Osteoblast (primary cell): ENCODE measurements around the gene PFKP. TPM values are rescaled to one million over a fixed set of nuclear protein-coding genes. Genes with fewer than 3 reads are reported as not detected.

Experiments
- DNase-seq: peaks from one replicate; pipeline ENCODE4 v3.0.0; 2011; ENCODE audit warnings: low spot score, mixed read lengths; ENCODE audit not compliant: insufficient read length; ENCODE audit errors: missing footprints
- H2AFZ ChIP-seq: 2 replicates; pipeline ENCODE4 v1.6.0; 2011; ENCODE audit warnings: mild to moderate bottlenecking, low read length
- H3K27ac ChIP-seq: 2 replicates; pipeline ENCODE4 v1.5.1; 2011; ENCODE audit warnings: mild to moderate bottlenecking, low read depth, low read length, moderate library complexity
- H3K27me3 ChIP-seq: 2 replicates; pipeline ENCODE4 v1.6.0; 2012; ENCODE audit warnings: mild to moderate bottlenecking, control low read depth, inconsistent platforms, low read length, moderate library complexity; ENCODE audit not compliant: insufficient read depth
- H3K36me3 ChIP-seq: 2 replicates; pipeline ENCODE4 v1.5.1; 2011; ENCODE audit warnings: mild to moderate bottlenecking, low read length, control low read depth, moderate library complexity; ENCODE audit not compliant: insufficient read depth
- H3K4me1 ChIP-seq: 2 replicates; pipeline ENCODE4 v1.5.1; 2011; ENCODE audit warnings: mild to moderate bottlenecking, low read length, control low read depth, moderate library complexity; ENCODE audit not compliant: insufficient read depth
- H3K4me2 ChIP-seq: 2 replicates; pipeline ENCODE4 v1.6.0; 2011; ENCODE audit warnings: mild to moderate bottlenecking, low read length; ENCODE audit not compliant: insufficient read depth
- H3K4me3 ChIP-seq: fragments of 200-600 bp; sonication (generic); 3 replicates; pipeline ENCODE4 v1.5.1; 2012; ENCODE audit warnings: mild to moderate bottlenecking, low read length, inconsistent platforms; ENCODE audit not compliant: insufficient read depth
- H3K79me2 ChIP-seq: 2 replicates; pipeline ENCODE4 v1.6.0; 2012; ENCODE audit warnings: mild to moderate bottlenecking, low read length, control low read depth, inconsistent platforms; ENCODE audit not compliant: insufficient read depth
- H3K9me3 ChIP-seq: 2 replicates; pipeline ENCODE4 v1.5.1; 2011; ENCODE audit warnings: low read depth, low read length, control low read depth
- H4K20me1 ChIP-seq: 2 replicates; pipeline ENCODE4 v1.6.0; 2012; ENCODE audit warnings: mild to moderate bottlenecking, low read length, control low read depth; ENCODE audit not compliant: insufficient read depth
- CTCF ChIP-seq: IDR thresholded peaks from 2 replicates; pipeline ENCODE4 v1.5.1; 2011; ENCODE audit warnings: mild to moderate bottlenecking, low read depth, low read length, moderate library complexity; ENCODE audit errors: extremely low read depth
- total RNA-seq: library from RNA; depleted of rRNA; stranded (reverse); fragments of >200 nt; gene quantifications from 2 replicates; pipeline ENCODE4 v1.2.3, GENCODE V29; 2012

PFKP gene
- total RNA-seq, 1 donor, result 80.0 TPM

GRCh38 chr10:3095373-3096139 lies 28.2 kb downstream of the PFKP start:
- TF ChIP-seq CTCF, result no peak
- Histone ChIP-seq H4K20me1 (no peaks in the 10 kb centered on the region), H3K4me2 (peak overlapping the region; percentile 71), H3K27ac (peak overlapping the region; percentile 99), H3K36me3 (peaks cover 10% of the 10 kb centered on the region), H3K27me3 (no peaks in the 10 kb centered on the region), H2AFZ (peak overlapping the region; percentile 42), H3K79me2 (peaks cover 63% of the 10 kb centered on the region), H3K9me3 (no peaks in the 10 kb centered on the region), H3K4me3 (peak overlapping the region; percentile 43), H3K4me1 (peaks cover 60% of the 10 kb centered on the region)
- DNase-seq, result peak; percentile 95

- peaks cover 54% of the 10 kb centered on the region for H3K4me1 ChIP-seq
- H3K4me2 ChIP-seq, result peak overlapping the region; percentile 71
- peaks cover 67% of the 10 kb centered on the region for H3K79me2 ChIP-seq
- H3K4me3 ChIP-seq, result peak overlapping the region; percentile 43
- H3K36me3 ChIP-seq, result peaks cover 15% of the 10 kb centered on the region
- TF ChIP-seq CTCF, result no peak
- H3K27me3 ChIP-seq, result no peaks in the 10 kb centered on the region
- H4K20me1 ChIP-seq, result no peaks in the 10 kb centered on the region
- peak; percentile 92 for DNase-seq
- no peaks in the 10 kb centered on the region for H3K9me3 ChIP-seq
- peak overlapping the region; percentile 99 for H3K27ac ChIP-seq
- H2AFZ ChIP-seq, result peak overlapping the region; percentile 61
These were observed 28.8 kb downstream of the PFKP start for GRCh38 chr10:3096149-3096548.

GRCh38 chr10:3097160-3097559 lies 29.8 kb downstream of the PFKP start:
- H3K79me2 ChIP-seq, result peaks cover 65% of the 10 kb centered on the region
- TF ChIP-seq CTCF, result no peak
- no peaks in the 10 kb centered on the region for H4K20me1 ChIP-seq
- no peaks in the 10 kb centered on the region for H3K9me3 ChIP-seq
- H3K36me3 ChIP-seq, result peaks cover 21% of the 10 kb centered on the region
- DNase-seq, result no peak
- H3K4me2 ChIP-seq, result no peak overlapping the region
- H3K4me3 ChIP-seq, result no peak overlapping the region
- H3K27me3 ChIP-seq, result no peaks in the 10 kb centered on the region
- peaks cover 44% of the 10 kb centered on the region for H3K4me1 ChIP-seq
- H2AFZ ChIP-seq, result no peak overlapping the region
- H3K27ac ChIP-seq, result peak overlapping the region; percentile 99

GRCh38 chr10:3098689-3099088 lies 31.3 kb downstream of the PFKP start:
- Histone ChIP-seq H3K79me2 (peaks cover 59% of the 10 kb centered on the region), H3K4me1 (peaks cover 42% of the 10 kb centered on the region), H4K20me1 (no peaks in the 10 kb centered on the region), H3K36me3 (peaks cover 29% of the 10 kb centered on the region), H3K4me2 (peak overlapping the region; percentile 8), H2AFZ (no peak overlapping the region), H3K4me3 (no peak overlapping the region), H3K27me3 (no peaks in the 10 kb centered on the region), H3K9me3 (no peaks in the 10 kb centered on the region), H3K27ac (peak overlapping the region; percentile 53)
- no peak for DNase-seq
- TF ChIP-seq CTCF, result no peak
